Measurements from ENCODE around the gene COMP. TPM values are rescaled to one million over a fixed set of nuclear protein-coding genes. Genes with fewer than 3 reads are reported as not detected.

The COMP gene
- total RNA-seq, 1 experiment from 2014 or later, result 0.13 TPM

GRCh38 chr19:18809149-18809868 is 18.2 kb upstream of the COMP start (continued):
- TF ChIP-seq ZMAT4 (CRISPR knock-in tag; IDR thresholded peaks at IDR 0.05), result no peak

- Mint-ChIP-seq H3K27ac (no peak overlapping the region), H3K4me1 (no peaks in the 10 kb centered on the region), H3K27me3 (ENCODE audit: low read depth) (peaks cover 51% of the 10 kb centered on the region), H3K4me3 (no peak overlapping the region), H3K36me3 (no peaks in the 10 kb centered on the region), H3K9me3 (no peaks in the 10 kb centered on the region)
- ChIA-PET CTCF (interaction anchor here (0.9 kb wide), 1 partner anchor 39 kb away, joined by 3 read pairs; no protein-coding TSS in a partner anchor), POLR2A (no interaction called here)
- no peak for ATAC-seq
- no peak for DNase-seq (ENCODE audit: low spot score)
- TF ChIP-seq CREM (CRISPR knock-in tag; IDR thresholded peaks at IDR 0.05) (no peak), NFATC4 (CRISPR knock-in tag; IDR thresholded peaks at IDR 0.05) (no peak), ZNF532 (CRISPR knock-in tag; IDR thresholded peaks at IDR 0.05; ENCODE audit: borderline replicate concordance) (no peak), FOXP4 (CRISPR knock-in tag; IDR thresholded peaks at IDR 0.05) (no peak), ELF4 (CRISPR knock-in tag; IDR thresholded peaks at IDR 0.05; ENCODE audit: low read depth) (no peak), GRHL2 (CRISPR knock-in tag; IDR thresholded peaks at IDR 0.05; ENCODE audit: insufficient replicate concordance, severe bottlenecking) (no peak), HMGA2 (CRISPR knock-in tag; IDR thresholded peaks at IDR 0.05) (no peak), FOXP1 (CRISPR knock-in tag; IDR thresholded peaks at IDR 0.05; ENCODE audit: borderline replicate concordance) (no peak), TEAD4 (CRISPR knock-in tag; IDR thresholded peaks at IDR 0.05) (no peak), ZMAT4 (CRISPR knock-in tag; IDR thresholded peaks at IDR 0.05) (no peak), JUN (CRISPR knock-in tag; IDR thresholded peaks at IDR 0.05) (no peak)
These were observed 16.8 kb upstream of the COMP start for GRCh38 chr19:18807861-18808331.

- no peaks in the 10 kb centered on the region for H3K9me3 Mint-ChIP-seq
- H3K36me3 Mint-ChIP-seq, result no peaks in the 10 kb centered on the region
- no peak overlapping the region for H3K27ac Mint-ChIP-seq
- ChIA-PET POLR2A (no interaction called here), CTCF (no interaction called here)
- peaks cover 26% of the 10 kb centered on the region for H3K27me3 Mint-ChIP-seq (ENCODE audit: low read depth)
- DNase-seq (ENCODE audit: low spot score) (no peak), ATAC-seq (no peak)
- no peak overlapping the region for H3K4me3 Mint-ChIP-seq
- no peaks in the 10 kb centered on the region for H3K4me1 Mint-ChIP-seq
- no peak for TF ChIP-seq TEAD4 (CRISPR knock-in tag; IDR thresholded peaks at IDR 0.05)
- TF ChIP-seq SP1 (CRISPR knock-in tag; conservative IDR thresholded peaks at IDR 0.05), result no peak
- TF ChIP-seq SMAD3 (CRISPR knock-in tag; IDR thresholded peaks at IDR 0.05; ENCODE audit: borderline replicate concordance), result no peak
- no peak for TF ChIP-seq CDX4 (CRISPR knock-in tag; IDR thresholded peaks at IDR 0.05; ENCODE audit: borderline replicate concordance)
- TF ChIP-seq JUN (CRISPR knock-in tag; IDR thresholded peaks at IDR 0.05), result no peak
- TF ChIP-seq OVOL2 (CRISPR knock-in tag; IDR thresholded peaks at IDR 0.05; ENCODE audit: borderline replicate concordance), result no peak
- TF ChIP-seq IRF2 (CRISPR knock-in tag; IDR thresholded peaks at IDR 0.05; ENCODE audit: borderline replicate concordance, low read depth), result no peak
- no peak for TF ChIP-seq E2F1 (CRISPR knock-in tag; IDR thresholded peaks at IDR 0.05)
- no peak for TF ChIP-seq E2F5 (CRISPR knock-in tag; IDR thresholded peaks at IDR 0.05)
- no peak for TF ChIP-seq GABPB1 (CRISPR knock-in tag; IDR thresholded peaks at IDR 0.05)
- TF ChIP-seq SOX15 (CRISPR knock-in tag; IDR thresholded peaks at IDR 0.05), result no peak
- TF ChIP-seq ATF3 (CRISPR knock-in tag; conservative IDR thresholded peaks at IDR 0.05), result no peak
These were observed 13.5 kb upstream of the COMP start for GRCh38 chr19:18804643-18805042.

Data from WTC11 (cell line).